Transverse colon (tissue), 3 donors: ENCODE data around the gene CYP4F2.

Source experiments
- CTCF ChIP-seq, 5 experiments: fragments of 200-600 bp in 3 of 5; fragments of 450-650 bp in 2 of 5; sonication (generic) in 3 of 5; IDR thresholded peaks; 1 replicate in 2 of 5; 2 replicates in 3 of 5; pipeline ENCODE4 v1.5.1; 2016 to 2017; ENCODE audit warnings: antibody characterized with exemption in 5 of 5, inconsistent platforms in 3 of 5, mild to moderate bottlenecking in 2 of 5, moderate library complexity in 1 of 5
- EP300 ChIP-seq: sonication (generic); formaldehyde crosslinking; IDR thresholded peaks from one replicate; pipeline ENCODE4 v1.6.1; 2017; ENCODE audit warnings: antibody characterized with exemption, low read depth

GRCh38 chr19:15836330-15837220 lies 61.3 kb downstream of the CYP4F2 start:
- TF ChIP-seq CTCF (IDR thresholded peaks at IDR 0.05) (no peak), EP300 (no peak)
